ENCODE results near the gene RNF149.
"Not testable (repeated sequence)": the region's sequence is repeated elsewhere in the genome, so short reads cannot be mapped to it uniquely, and the experiment has no call there.

The RNF149 gene

DNA sequence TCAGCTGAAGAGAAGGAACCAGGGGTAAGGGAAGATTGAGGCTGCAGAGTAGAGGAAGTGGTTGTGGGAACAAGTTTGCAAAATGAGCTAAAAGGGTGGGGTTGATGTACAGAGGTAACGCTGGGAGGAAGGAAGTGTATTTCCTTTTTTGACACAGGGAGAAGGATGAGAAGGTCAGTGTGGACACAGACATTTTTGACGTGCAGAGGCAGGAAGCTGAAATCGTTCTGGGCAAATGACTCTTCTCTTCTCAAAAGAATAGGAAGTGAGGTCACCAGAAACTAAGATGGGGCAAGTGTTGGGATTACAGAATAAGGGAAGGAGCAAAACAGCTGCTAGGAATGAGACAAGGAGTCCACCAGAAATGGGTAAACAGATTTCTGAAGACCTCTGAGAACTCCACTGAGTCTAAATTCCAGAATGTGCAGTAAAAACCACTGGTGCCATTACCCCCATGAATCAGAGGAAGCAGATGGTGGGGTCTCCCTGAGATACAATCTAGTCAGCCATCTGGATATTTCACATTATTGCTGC, 20.0 kb upstream of the RNF149 start:
- Histone ChIP-seq H3K36me3 (ENCODE audit: low read depth) (no peaks in the 10 kb centered on the region), H3K4me1 (ENCODE audit: insufficient read depth, poor library complexity, severe bottlenecking) (peaks cover 35% of the 10 kb centered on the region), H3K9me3 (ENCODE audit: severe bottlenecking) (no peaks in the 10 kb centered on the region), H3K27me3 (ENCODE audit: insufficient read depth, poor library complexity, severe bottlenecking) (no peaks in the 10 kb centered on the region), H3K4me3 (ENCODE audit: severe bottlenecking) (no peak overlapping the region), H3K27ac (ENCODE audit: poor library complexity, severe bottlenecking) (peak overlapping the region; percentile 99)
- DNase-seq (ENCODE audit: low spot score) (no peak), ATAC-seq (ENCODE audit: low read depth) (peak; percentile 86)
- TF ChIP-seq, protein P1, sequence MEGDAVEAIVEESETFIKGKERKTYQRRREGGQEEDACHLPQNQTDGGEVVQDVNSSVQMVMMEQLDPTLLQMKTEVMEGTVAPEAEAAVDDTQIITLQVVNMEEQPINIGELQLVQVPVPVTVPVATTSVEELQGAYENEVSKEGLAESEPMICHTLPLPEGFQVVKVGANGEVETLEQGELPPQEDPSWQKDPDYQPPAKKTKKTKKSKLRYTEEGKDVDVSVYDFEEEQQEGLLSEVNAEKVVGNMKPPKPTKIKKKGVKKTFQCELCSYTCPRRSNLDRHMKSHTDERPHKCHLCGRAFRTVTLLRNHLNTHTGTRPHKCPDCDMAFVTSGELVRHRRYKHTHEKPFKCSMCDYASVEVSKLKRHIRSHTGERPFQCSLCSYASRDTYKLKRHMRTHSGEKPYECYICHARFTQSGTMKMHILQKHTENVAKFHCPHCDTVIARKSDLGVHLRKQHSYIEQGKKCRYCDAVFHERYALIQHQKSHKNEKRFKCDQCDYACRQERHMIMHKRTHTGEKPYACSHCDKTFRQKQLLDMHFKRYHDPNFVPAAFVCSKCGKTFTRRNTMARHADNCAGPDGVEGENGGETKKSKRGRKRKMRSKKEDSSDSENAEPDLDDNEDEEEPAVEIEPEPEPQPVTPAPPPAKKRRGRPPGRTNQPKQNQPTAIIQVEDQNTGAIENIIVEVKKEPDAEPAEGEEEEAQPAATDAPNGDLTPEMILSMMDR (IDR thresholded peaks at IDR 0.05; ENCODE audit: poor library complexity, severe bottlenecking) = no peak

DNA sequence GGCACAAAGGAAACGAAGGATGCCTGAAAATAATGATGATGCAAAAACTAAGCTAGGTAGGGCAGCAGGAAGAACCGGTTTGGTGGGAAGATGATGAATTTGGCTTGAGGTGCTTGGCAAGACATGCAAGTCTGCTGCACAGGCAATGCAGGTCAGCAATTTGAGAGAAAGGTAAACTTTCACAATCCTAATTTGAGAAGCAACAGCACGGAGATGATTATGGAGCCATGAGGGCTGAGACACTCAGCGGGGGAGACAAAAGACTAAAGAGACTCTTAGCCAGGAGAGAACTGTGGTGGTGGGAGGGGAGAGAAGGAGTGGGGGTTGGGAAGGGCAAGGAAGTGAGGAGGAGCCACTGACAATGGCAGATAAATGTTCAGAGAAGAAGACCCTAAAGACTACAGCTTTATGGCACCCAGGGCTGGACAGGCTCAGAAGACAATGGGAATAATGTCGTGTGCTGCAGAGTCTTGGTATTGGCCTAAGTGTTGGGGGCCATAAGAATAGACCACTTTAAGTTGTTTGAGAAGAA, 19.4 kb upstream of the RNF149 start:
- Histone ChIP-seq H3K27ac (ENCODE audit: poor library complexity, severe bottlenecking) (peak overlapping the region; percentile 99), H3K36me3 (ENCODE audit: low read depth) (no peaks in the 10 kb centered on the region), H3K27me3 (ENCODE audit: insufficient read depth, poor library complexity, severe bottlenecking) (no peaks in the 10 kb centered on the region), H3K4me3 (ENCODE audit: severe bottlenecking) (no peak overlapping the region), H3K4me1 (ENCODE audit: insufficient read depth, poor library complexity, severe bottlenecking) (peaks cover 35% of the 10 kb centered on the region), H3K9me3 (ENCODE audit: severe bottlenecking) (no peaks in the 10 kb centered on the region)
- TF ChIP-seq, protein P1 (IDR thresholded peaks at IDR 0.05; ENCODE audit: poor library complexity, severe bottlenecking) = no peak
- DNase-seq (ENCODE audit: low spot score) (peak; percentile 78), ATAC-seq (ENCODE audit: low read depth) (peak; percentile 71)

DNA sequence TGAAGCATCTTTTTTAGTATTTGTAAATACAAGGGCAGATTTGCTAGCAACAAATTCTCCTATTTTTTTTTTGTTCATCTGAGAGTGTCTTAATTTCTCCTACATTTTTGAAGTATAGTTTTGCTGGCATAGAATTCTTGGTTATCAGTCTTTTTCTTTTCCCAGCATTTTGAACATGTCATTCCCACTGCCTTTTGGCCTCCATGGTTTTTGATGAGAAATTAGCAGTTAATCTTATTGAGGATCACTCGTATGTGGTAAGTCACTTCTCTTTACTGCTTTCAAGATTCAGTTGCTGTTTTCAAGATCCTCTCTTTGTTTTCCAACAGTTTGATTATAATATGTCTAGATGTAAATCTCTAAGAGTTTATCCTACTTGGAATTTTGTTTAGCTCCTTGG, 16.9 kb upstream of the RNF149 start:
- TF ChIP-seq, protein P1 (IDR thresholded peaks at IDR 0.05; ENCODE audit: poor library complexity, severe bottlenecking) = no peak
- Histone ChIP-seq H3K9me3 (ENCODE audit: severe bottlenecking) (no peaks in the 10 kb centered on the region), H3K4me3 (ENCODE audit: severe bottlenecking) (no peak overlapping the region), H3K4me1 (ENCODE audit: insufficient read depth, poor library complexity, severe bottlenecking) (peaks cover 29% of the 10 kb centered on the region), H3K27me3 (ENCODE audit: insufficient read depth, poor library complexity, severe bottlenecking) (no peaks in the 10 kb centered on the region), H3K36me3 (ENCODE audit: low read depth) (no peaks in the 10 kb centered on the region), H3K27ac (ENCODE audit: poor library complexity, severe bottlenecking) (no peak overlapping the region)
- DNase-seq (ENCODE audit: low spot score) (no peak), ATAC-seq (ENCODE audit: low read depth) (no peak)

DNA sequence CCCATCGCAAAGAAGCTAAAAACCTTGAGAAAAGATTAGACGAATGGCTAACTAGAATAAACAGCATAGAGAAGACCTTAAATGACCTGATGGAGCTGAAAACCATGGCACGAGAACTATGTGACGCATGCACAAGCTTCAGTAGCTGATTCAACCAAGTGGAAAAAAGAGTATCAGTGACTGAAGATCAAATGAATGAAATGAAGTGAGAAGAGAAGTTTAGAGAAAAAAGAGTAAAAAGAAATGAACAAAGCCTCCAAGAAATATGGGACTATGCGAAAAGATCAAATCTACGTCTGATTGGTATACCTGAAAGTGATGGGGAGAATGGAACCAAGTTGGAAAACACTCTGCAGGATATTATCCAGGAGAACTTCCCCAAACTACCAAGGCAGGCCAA, 8.1 kb upstream of the RNF149 start:
- not testable (repeated sequence) for H3K36me3 ChIP-seq (ENCODE audit: low read depth); H3K9me3 ChIP-seq (ENCODE audit: severe bottlenecking); ATAC-seq (ENCODE audit: low read depth); H3K27me3 ChIP-seq (ENCODE audit: insufficient read depth, poor library complexity, severe bottlenecking); H3K4me1 ChIP-seq (ENCODE audit: insufficient read depth, poor library complexity, severe bottlenecking); H3K27ac ChIP-seq (ENCODE audit: poor library complexity, severe bottlenecking); H3K4me3 ChIP-seq (ENCODE audit: severe bottlenecking); DNase-seq (ENCODE audit: low spot score)

DNA sequence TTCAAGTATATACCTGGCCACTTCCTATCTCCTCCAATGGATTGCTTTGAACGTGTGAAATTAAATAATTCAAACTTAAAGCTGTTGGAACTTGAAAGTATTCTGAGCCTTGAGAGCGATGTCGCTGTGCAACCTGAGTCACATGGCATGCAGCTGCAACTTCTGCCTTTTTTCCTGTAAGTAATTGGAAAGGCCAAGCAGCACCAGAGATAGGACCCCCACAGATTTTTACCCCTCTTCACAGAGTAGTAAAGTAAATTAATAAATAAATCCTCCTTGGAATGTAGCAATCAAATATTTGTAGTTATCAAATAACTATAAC, 3.2 kb upstream of the RNF149 start:
- no peaks in the 10 kb centered on the region for H3K9me3 ChIP-seq (ENCODE audit: severe bottlenecking)
- H3K27me3 ChIP-seq (ENCODE audit: insufficient read depth, poor library complexity, severe bottlenecking) = no peaks in the 10 kb centered on the region
- no peaks in the 10 kb centered on the region for H3K4me1 ChIP-seq (ENCODE audit: insufficient read depth, poor library complexity, severe bottlenecking)
- TF ChIP-seq, protein P1 (IDR thresholded peaks at IDR 0.05; ENCODE audit: poor library complexity, severe bottlenecking) = no peak
- ATAC-seq (ENCODE audit: low read depth) (no peak), DNase-seq (ENCODE audit: low spot score) (no peak)
- no peak overlapping the region for H3K27ac ChIP-seq (ENCODE audit: poor library complexity, severe bottlenecking)
- 0 out of 2 replicates have a peak, but pooled peaks cover 7% of the 10 kb centered on the region for H3K36me3 ChIP-seq (ENCODE audit: low read depth)
- no peak overlapping the region for H3K4me3 ChIP-seq (ENCODE audit: severe bottlenecking)

Measured in RWPE2 (cell line).